ENCODE data around the gene RIOX2.

RIOX2 gene

DNA sequence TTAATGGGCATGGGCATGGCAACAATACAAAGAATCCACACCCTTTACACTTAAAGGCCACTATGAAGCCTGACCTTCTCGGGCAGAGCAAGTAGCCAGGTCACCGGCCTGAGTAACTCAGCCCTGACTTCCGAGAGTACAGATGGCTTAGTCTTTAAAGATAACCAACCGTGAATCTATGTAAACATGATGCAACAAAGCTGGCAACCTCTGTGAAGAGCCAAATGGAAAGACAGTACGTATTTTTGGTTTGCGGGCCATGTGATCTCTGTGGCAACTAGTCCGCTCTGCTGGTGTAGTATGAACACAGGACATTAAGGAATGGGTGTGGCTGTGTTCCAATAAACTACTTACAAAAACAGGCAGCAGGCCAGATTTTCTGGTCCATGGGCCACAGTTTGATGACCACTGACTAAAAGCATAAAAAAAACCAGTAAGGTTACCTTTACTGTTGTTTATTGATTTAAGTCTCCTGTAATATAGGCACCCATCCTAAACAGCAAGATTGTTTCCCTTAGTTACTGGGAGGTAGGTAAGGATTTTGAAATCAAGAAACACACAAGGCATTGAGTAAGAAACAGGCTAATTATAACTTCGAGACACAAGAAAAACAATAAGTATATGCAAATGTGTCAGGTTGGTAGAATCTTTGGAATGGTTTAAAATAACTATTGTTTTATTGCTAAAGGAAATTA is 14.5 kb downstream of the RIOX2 start:
- Histone ChIP-seq H3K36me3 (ENCODE audit: control insufficient read depth, insufficient read depth, low read length) (peaks cover 49% of the 10 kb centered on the region), H3K27me3 (replicated peaks; ENCODE audit: control insufficient read depth, insufficient read depth, low read length, poor library complexity, severe bottlenecking) (no peaks in the 10 kb centered on the region), H3K4me3 (ENCODE audit: insufficient read depth, low read depth, low read length, poor library complexity, severe bottlenecking) (no peak overlapping the region), H3K9me3 (ENCODE audit: control insufficient read depth, low read length) (no peaks in the 10 kb centered on the region), H3K27ac (ENCODE audit: insufficient read depth, low read length, poor library complexity, severe bottlenecking) (no peak overlapping the region), H3K4me1 (ENCODE audit: control insufficient read depth, insufficient read depth, low read length, poor library complexity, severe bottlenecking) (no peaks in the 10 kb centered on the region)
- no peak for DNase-seq

DNA sequence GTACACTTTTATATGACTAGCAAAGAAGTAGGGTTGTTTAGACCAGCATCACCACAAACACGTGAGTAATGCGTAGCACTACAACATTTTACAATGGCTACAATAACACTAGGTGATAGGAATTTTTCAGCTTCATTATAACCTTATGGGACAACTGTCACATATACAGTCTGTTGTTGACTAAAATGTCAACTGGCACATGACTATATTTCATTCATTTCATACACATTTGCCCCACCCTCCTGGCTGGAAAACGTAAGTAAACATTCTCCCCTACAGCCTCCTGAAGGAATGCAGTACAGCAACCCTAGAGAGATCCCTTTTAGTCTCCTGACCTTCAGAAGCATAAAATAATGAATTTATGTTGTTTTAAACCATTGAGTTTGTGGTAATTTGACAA is 16.2 kb downstream of the RIOX2 start:
- Histone ChIP-seq H3K36me3 (ENCODE audit: control insufficient read depth, insufficient read depth, low read length) (peaks cover 52% of the 10 kb centered on the region), H3K27me3 (replicated peaks; ENCODE audit: control insufficient read depth, insufficient read depth, low read length, poor library complexity, severe bottlenecking) (no peaks in the 10 kb centered on the region), H3K27ac (ENCODE audit: insufficient read depth, low read length, poor library complexity, severe bottlenecking) (no peak overlapping the region), H3K4me3 (ENCODE audit: insufficient read depth, low read depth, low read length, poor library complexity, severe bottlenecking) (no peak overlapping the region), H3K4me1 (ENCODE audit: control insufficient read depth, insufficient read depth, low read length, poor library complexity, severe bottlenecking) (no peaks in the 10 kb centered on the region), H3K9me3 (ENCODE audit: control insufficient read depth, low read length) (no peaks in the 10 kb centered on the region)
- no peak for DNase-seq

DNA sequence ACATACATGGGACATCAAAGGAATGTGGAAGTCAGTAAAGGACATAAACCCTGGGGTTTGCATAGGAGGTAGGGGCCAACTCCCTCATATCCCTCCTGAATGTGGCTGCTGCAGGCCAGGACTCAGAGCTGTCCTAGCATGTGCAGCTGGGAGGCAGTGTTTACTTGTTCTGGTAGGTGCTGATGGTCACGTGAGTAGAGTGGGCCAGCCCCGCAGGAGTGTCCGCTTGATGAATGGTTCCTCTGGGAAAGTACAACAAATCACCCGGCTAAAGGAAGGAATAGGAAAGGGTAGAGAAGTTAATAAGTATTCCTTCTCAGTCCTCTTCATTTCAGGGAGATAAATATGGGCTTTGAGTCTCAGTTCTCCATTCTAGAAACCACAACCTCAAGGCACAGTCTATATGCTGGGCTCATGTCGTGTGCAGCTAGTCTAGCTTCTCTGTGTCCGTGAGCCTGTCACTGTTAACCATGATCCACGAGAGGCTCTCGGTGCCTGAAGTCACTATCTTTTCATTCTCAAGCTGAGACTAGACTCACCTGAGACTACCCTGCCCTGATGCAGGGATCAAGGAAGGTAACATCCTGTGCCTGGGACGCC is 17.9 kb downstream of the RIOX2 start:
- no peaks in the 10 kb centered on the region for H3K9me3 ChIP-seq (ENCODE audit: control insufficient read depth, low read length)
- H3K36me3 ChIP-seq (ENCODE audit: control insufficient read depth, insufficient read depth, low read length) = peaks cover 57% of the 10 kb centered on the region
- no peaks in the 10 kb centered on the region for H3K4me1 ChIP-seq (ENCODE audit: control insufficient read depth, insufficient read depth, low read length, poor library complexity, severe bottlenecking)
- H3K4me3 ChIP-seq (ENCODE audit: insufficient read depth, low read depth, low read length, poor library complexity, severe bottlenecking) = no peak overlapping the region
- no peak overlapping the region for H3K27ac ChIP-seq (ENCODE audit: insufficient read depth, low read length, poor library complexity, severe bottlenecking)
- H3K27me3 ChIP-seq (replicated peaks; ENCODE audit: control insufficient read depth, insufficient read depth, low read length, poor library complexity, severe bottlenecking) = no peaks in the 10 kb centered on the region
- no peak for DNase-seq

DNA sequence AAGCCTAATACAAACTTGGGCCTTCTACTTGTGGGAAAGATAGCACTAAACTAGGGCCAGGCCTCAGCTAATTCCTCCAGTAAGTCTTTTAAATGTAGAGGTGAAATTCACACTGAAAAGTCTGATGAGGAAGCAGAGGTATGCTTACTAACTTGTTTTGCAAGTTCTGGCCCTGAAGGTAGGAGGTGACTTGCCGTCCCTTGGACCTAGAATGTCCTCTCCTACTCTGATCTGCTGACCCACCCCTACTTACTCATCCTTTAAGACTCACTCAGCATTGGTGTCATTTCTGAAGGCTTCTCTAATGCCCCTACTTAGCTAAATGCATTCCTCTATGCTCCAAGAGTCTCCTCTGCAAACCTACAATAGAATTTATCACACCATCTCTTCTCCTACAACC is 19.4 kb downstream of the RIOX2 start:
- H3K36me3 ChIP-seq (ENCODE audit: control insufficient read depth, insufficient read depth, low read length) = peaks cover 58% of the 10 kb centered on the region

DNA sequence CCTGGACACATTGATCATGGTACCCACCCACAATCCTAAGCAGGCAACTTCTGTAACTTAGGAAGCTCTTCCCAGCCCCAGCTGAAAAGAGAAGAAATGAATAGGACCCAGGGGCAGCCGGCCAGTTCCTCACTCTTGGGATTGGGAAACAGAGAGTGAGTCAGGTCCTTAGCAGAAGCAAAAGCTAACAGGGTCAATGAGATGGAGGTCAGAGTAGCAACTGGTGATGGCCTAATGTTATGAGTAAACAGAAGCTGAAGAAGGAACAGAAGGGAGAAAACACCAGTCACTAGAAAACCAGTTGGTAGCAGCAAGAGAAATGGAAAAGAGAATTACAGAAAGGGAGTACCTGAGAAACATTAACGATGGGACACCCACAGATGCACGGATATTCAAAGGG is 20.0 kb downstream of the RIOX2 start:
- no peak overlapping the region for H3K4me3 ChIP-seq (ENCODE audit: insufficient read depth, low read depth, low read length, poor library complexity, severe bottlenecking)
- no peaks in the 10 kb centered on the region for H3K4me1 ChIP-seq (ENCODE audit: control insufficient read depth, insufficient read depth, low read length, poor library complexity, severe bottlenecking)
- no peak for DNase-seq
- H3K9me3 ChIP-seq (ENCODE audit: control insufficient read depth, low read length) = no peaks in the 10 kb centered on the region
- H3K36me3 ChIP-seq (ENCODE audit: control insufficient read depth, insufficient read depth, low read length) = peaks cover 64% of the 10 kb centered on the region
- no peak overlapping the region for H3K27ac ChIP-seq (ENCODE audit: insufficient read depth, low read length, poor library complexity, severe bottlenecking)
- H3K27me3 ChIP-seq (replicated peaks; ENCODE audit: control insufficient read depth, insufficient read depth, low read length, poor library complexity, severe bottlenecking) = no peaks in the 10 kb centered on the region

More for the DNA sequence above, 19.4 kb downstream of the RIOX2 start:
- Histone ChIP-seq H3K9me3 (ENCODE audit: control insufficient read depth, low read length) (no peaks in the 10 kb centered on the region), H3K4me1 (ENCODE audit: control insufficient read depth, insufficient read depth, low read length, poor library complexity, severe bottlenecking) (no peaks in the 10 kb centered on the region), H3K4me3 (ENCODE audit: insufficient read depth, low read depth, low read length, poor library complexity, severe bottlenecking) (no peak overlapping the region), H3K27me3 (replicated peaks; ENCODE audit: control insufficient read depth, insufficient read depth, low read length, poor library complexity, severe bottlenecking) (no peaks in the 10 kb centered on the region), H3K27ac (ENCODE audit: insufficient read depth, low read length, poor library complexity, severe bottlenecking) (no peak overlapping the region)
- no peak for DNase-seq

DNA sequence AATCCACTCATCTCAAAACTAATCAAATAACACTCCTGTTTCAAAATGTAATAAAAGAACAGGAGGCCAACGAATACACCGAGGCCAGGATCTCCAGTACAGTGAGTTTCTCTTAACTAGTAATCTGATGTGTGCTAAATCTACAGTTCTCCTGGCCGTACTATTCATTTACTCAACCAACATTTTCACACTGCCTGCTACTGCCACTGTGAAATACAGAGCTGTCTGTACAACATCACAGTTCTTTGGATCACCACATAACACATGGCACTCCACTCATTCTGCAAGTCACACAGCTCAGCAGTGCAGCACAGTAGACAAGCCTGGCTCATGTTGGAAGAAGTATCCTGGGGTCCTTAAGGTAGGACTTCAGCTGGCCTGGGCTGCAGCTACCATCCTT is 21.9 kb downstream of the RIOX2 start:
- no peaks in the 10 kb centered on the region for H3K9me3 ChIP-seq (ENCODE audit: control insufficient read depth, low read length)
- H3K27me3 ChIP-seq (replicated peaks; ENCODE audit: control insufficient read depth, insufficient read depth, low read length, poor library complexity, severe bottlenecking) = no peaks in the 10 kb centered on the region
- no peak overlapping the region for H3K4me3 ChIP-seq (ENCODE audit: insufficient read depth, low read depth, low read length, poor library complexity, severe bottlenecking)
- no peak overlapping the region for H3K27ac ChIP-seq (ENCODE audit: insufficient read depth, low read length, poor library complexity, severe bottlenecking)
- no peaks in the 10 kb centered on the region for H3K4me1 ChIP-seq (ENCODE audit: control insufficient read depth, insufficient read depth, low read length, poor library complexity, severe bottlenecking)
- no peak for DNase-seq
- H3K36me3 ChIP-seq (ENCODE audit: control insufficient read depth, insufficient read depth, low read length) = peaks cover 78% of the 10 kb centered on the region

DNA sequence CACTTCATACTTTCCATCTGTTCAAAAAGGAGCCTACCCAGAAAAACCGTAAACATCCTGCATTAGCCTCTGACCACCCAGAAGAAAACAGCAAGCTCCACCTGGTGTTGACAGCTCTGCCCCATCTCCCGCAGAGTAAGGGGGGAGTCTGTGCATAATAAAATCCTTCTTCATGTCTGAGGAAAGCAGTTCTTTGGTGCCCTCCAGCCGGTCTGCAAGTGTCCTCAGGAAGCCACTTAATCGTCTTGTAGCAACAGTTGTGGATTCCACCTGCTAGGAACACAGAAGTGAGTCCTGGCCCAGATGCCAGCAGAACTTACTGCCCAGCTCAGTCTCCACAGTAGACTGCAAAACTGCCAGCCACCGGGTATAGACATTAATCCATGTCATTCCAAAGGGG is 22.5 kb downstream of the RIOX2 start:
- Histone ChIP-seq H3K9me3 (ENCODE audit: control insufficient read depth, low read length) (no peaks in the 10 kb centered on the region), H3K27ac (ENCODE audit: insufficient read depth, low read length, poor library complexity, severe bottlenecking) (no peak overlapping the region), H3K4me1 (ENCODE audit: control insufficient read depth, insufficient read depth, low read length, poor library complexity, severe bottlenecking) (no peaks in the 10 kb centered on the region), H3K4me3 (ENCODE audit: insufficient read depth, low read depth, low read length, poor library complexity, severe bottlenecking) (no peak overlapping the region), H3K36me3 (ENCODE audit: control insufficient read depth, insufficient read depth, low read length) (peaks cover 79% of the 10 kb centered on the region), H3K27me3 (replicated peaks; ENCODE audit: control insufficient read depth, insufficient read depth, low read length, poor library complexity, severe bottlenecking) (no peaks in the 10 kb centered on the region)
- DNase-seq = no peak

DNA sequence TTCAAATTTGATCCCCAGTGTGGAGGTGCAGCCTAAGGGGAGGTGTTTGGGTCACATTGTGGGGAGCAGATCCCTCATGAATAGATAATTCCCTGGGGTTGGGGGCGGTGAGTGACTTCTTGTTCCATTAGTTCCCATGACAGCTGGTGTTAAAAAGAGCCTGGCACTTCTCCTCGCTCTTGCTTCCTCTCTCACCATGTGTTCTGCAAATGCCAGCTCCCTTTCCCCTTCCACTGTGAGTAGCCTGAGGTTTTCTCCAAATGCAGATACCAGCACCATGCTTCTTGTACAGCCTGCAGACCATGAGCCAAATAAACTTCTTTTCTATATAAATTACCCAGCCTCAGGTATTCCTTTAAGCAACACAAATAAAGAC is 23.1 kb downstream of the RIOX2 start:
- H3K4me3 ChIP-seq (ENCODE audit: insufficient read depth, low read depth, low read length, poor library complexity, severe bottlenecking) = no peak overlapping the region
- H3K9me3 ChIP-seq (ENCODE audit: control insufficient read depth, low read length) = no peaks in the 10 kb centered on the region
- DNase-seq = no peak
- H3K36me3 ChIP-seq (ENCODE audit: control insufficient read depth, insufficient read depth, low read length) = peaks cover 74% of the 10 kb centered on the region
- no peaks in the 10 kb centered on the region for H3K27me3 ChIP-seq (replicated peaks; ENCODE audit: control insufficient read depth, insufficient read depth, low read length, poor library complexity, severe bottlenecking)
- H3K4me1 ChIP-seq (ENCODE audit: control insufficient read depth, insufficient read depth, low read length, poor library complexity, severe bottlenecking) = no peaks in the 10 kb centered on the region
- H3K27ac ChIP-seq (ENCODE audit: insufficient read depth, low read length, poor library complexity, severe bottlenecking) = no peak overlapping the region

DNA sequence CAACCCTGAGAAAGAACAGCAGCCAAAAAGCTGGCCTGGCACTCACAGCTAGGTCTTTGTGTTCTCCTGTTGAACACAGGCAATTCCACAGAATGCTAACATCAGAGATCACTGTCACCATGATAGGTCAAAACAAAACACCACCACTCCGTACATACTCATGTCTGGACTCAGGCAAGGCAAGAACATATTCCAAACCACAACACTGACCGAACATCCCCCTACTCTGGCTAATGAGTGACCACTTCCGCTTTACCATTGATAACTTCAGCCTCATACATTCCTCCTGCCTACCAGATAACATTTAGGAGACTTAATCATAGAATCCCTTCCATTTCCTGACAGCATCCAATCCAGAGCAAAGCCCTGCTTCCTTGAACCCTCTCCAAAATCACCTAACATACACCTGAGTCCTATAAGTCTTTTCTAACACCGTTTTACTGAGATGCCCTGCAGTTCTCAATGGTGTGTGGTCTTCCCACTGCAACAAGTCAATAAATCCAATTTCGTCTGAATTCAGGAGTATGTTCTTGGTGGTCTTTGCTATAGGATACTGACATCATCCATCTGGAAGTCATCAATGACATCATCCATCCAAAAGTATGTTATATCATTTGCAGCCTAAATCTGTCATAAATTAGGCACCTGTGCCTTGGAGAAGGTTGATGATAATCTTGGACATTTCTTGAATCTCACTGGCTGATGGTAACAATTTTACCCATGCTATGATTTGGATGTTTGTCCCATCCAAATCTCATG is 23.7 kb downstream of the RIOX2 start:
- peaks cover 73% of the 10 kb centered on the region for H3K36me3 ChIP-seq (ENCODE audit: control insufficient read depth, insufficient read depth, low read length)
- H3K4me3 ChIP-seq (ENCODE audit: insufficient read depth, low read depth, low read length, poor library complexity, severe bottlenecking) = no peak overlapping the region
- DNase-seq = no peak
- H3K4me1 ChIP-seq (ENCODE audit: control insufficient read depth, insufficient read depth, low read length, poor library complexity, severe bottlenecking) = no peaks in the 10 kb centered on the region
- no peak overlapping the region for H3K27ac ChIP-seq (ENCODE audit: insufficient read depth, low read length, poor library complexity, severe bottlenecking)
- no peaks in the 10 kb centered on the region for H3K9me3 ChIP-seq (ENCODE audit: control insufficient read depth, low read length)
- no peaks in the 10 kb centered on the region for H3K27me3 ChIP-seq (replicated peaks; ENCODE audit: control insufficient read depth, insufficient read depth, low read length, poor library complexity, severe bottlenecking)
